ENCODE data around the gene CDK12.
"Not testable (repeated sequence)": the region's sequence is repeated elsewhere in the genome, so short reads cannot be mapped to it uniquely, and the experiment has no call there.

Gene CDK12

GRCh38 chr17:39507511-39507910 lies 46.2 kb downstream of the CDK12 start:
- no peak for DNase-seq (ENCODE audit: low read depth in 2 of 2)

GRCh38 chr17:39508987-39509386 lies 47.7 kb downstream of the CDK12 start:
- DNase-seq (ENCODE audit: low read depth in 2 of 2) = no peak

GRCh38 chr17:39513309-39513708 lies 52.0 kb downstream of the CDK12 start:
- no peak for DNase-seq (ENCODE audit: low read depth in 2 of 2)

- no peak for DNase-seq (ENCODE audit: low read depth in 2 of 2)
Measured at GRCh38 chr17:39513915-39514314, 52.6 kb downstream of the CDK12 start.

GRCh38 chr17:39517224-39517623 lies 55.9 kb downstream of the CDK12 start:
- DNase-seq (ENCODE audit: low read depth in 2 of 2) = no peak

- DNase-seq (ENCODE audit: low read depth in 2 of 2) = no peak
Measured at GRCh38 chr17:39525801-39526506, 64.7 kb downstream of the CDK12 start.

- no peak for DNase-seq (ENCODE audit: low read depth in 2 of 2)
Measured at GRCh38 chr17:39527220-39527813, 66.0 kb downstream of the CDK12 start.

GRCh38 chr17:39529455-39529854 lies 68.2 kb downstream of the CDK12 start:
- no peak for DNase-seq (ENCODE audit: low read depth in 2 of 2)

GRCh38 chr17:39530513-39530912 lies 69.2 kb downstream of the CDK12 start:
- DNase-seq (ENCODE audit: low read depth in 2 of 2) = no peak

- no peak for DNase-seq (ENCODE audit: low read depth in 2 of 2)
Measured at GRCh38 chr17:39531252-39531651, 70.0 kb downstream of the CDK12 start.

- no peak for DNase-seq (ENCODE audit: low read depth in 2 of 2)
Measured at GRCh38 chr17:39533891-39534290, 72.6 kb downstream of the CDK12 start.

- DNase-seq (ENCODE audit: low read depth in 2 of 2) = no peak
Measured at GRCh38 chr17:39534768-39535405, 73.6 kb downstream of the CDK12 start.

- DNase-seq (ENCODE audit: low read depth in 2 of 2) = no peak
Measured at GRCh38 chr17:39536468-39536867, 75.2 kb downstream of the CDK12 start.

- DNase-seq (ENCODE audit: low read depth in 2 of 2) = not testable (repeated sequence)
Measured at GRCh38 chr17:39537364-39537763, 76.1 kb downstream of the CDK12 start.

GRCh38 chr17:39538866-39539265 lies 77.6 kb downstream of the CDK12 start:
- no peak for DNase-seq (ENCODE audit: low read depth in 2 of 2)

GRCh38 chr17:39540611-39541010 lies 79.3 kb downstream of the CDK12 start:
- no peak for DNase-seq (ENCODE audit: low read depth in 2 of 2)

- DNase-seq (ENCODE audit: low read depth in 2 of 2) = no peak
Measured at GRCh38 chr17:39541652-39542051, 80.4 kb downstream of the CDK12 start.

GRCh38 chr17:39543176-39543575 lies 81.9 kb downstream of the CDK12 start:
- no peak for DNase-seq (ENCODE audit: low read depth in 2 of 2)

- no peak for DNase-seq (ENCODE audit: low read depth in 2 of 2)
Measured at GRCh38 chr17:39543664-39544063, 82.4 kb downstream of the CDK12 start.

GRCh38 chr17:39544361-39544760 lies 83.1 kb downstream of the CDK12 start:
- DNase-seq (ENCODE audit: low read depth in 2 of 2) = not testable (repeated sequence)

GRCh38 chr17:39547713-39548478 lies 86.6 kb downstream of the CDK12 start:
- DNase-seq (ENCODE audit: low read depth in 2 of 2) = peak; percentile 50 to 58

GRCh38 chr17:39548494-39549225 lies 87.4 kb downstream of the CDK12 start:
- DNase-seq (ENCODE audit: low read depth in 2 of 2) = no peak

Data from activated CD8-positive, alpha-beta memory T cell treated with anti-CD3 and anti-CD28 coated beads for 4 hours (primary cell).